K562 (cell line): ENCODE measurements around the gene PGBD1. TPM values are rescaled to one million over a fixed set of nuclear protein-coding genes. Genes with fewer than 3 reads are reported as not detected.

Experiments used
- GATAD2B ChIP-seq: fragments of 450-650 bp; IDR thresholded peaks from 2 replicates; pipeline ENCODE4 v1.6.1; 2017; ENCODE audit warnings: mild to moderate bottlenecking, borderline replicate concordance
- JUNB ChIP-seq: fragments of 450-650 bp; formaldehyde crosslinking; conservative IDR thresholded peaks from 2 replicates; pipeline ENCODE4 v1.4.0; 2020; ENCODE audit warnings: mild to moderate bottlenecking
- KDM4B ChIP-seq, 2 experiments: fragments of 450-650 bp in 1 of 2; sonication (generic) in 1 of 2; IDR thresholded peaks; 2 replicates each; pipeline ENCODE4 v1.6.1; 2016 to 2017; ENCODE audit warnings: borderline replicate concordance in 2 of 2, antibody characterized with exemption in 1 of 2, low read depth in 1 of 2, mild to moderate bottlenecking in 1 of 2
- MAFG ChIP-seq: fragments of 450-650 bp; conservative IDR thresholded peaks from 2 replicates; pipeline ENCODE4 v1.6.1; 2016; ENCODE audit warnings: missing genetic modification characterization, missing compliant biosample characterization
- MYBL2 ChIP-seq, 2 experiments: fragments of 450-650 bp in 1 of 2; sonication (generic) in 1 of 2; formaldehyde crosslinking in 1 of 2; IDR thresholded peaks; 2 replicates each; pipeline versions ENCODE4 v1.6.1 to v1.8.1; 2017 to 2022; ENCODE audit warnings: borderline replicate concordance in 1 of 2, inconsistent platforms in 1 of 2, low read depth in 1 of 2, mild to moderate bottlenecking in 1 of 2, missing genetic modification reagents in 1 of 2, moderate library complexity in 1 of 2
- MYC ChIP-seq, 2 experiments: fragments of 250-450 bp in 1 of 2; sonication (Bioruptor Pico) in 1 of 2; IDR thresholded peaks; 2 replicates each; pipeline versions ENCODE4 v1.5.1 to v1.6.1; 2012 to 2021; ENCODE audit warnings: low read depth in 2 of 2, borderline replicate concordance in 1 of 2, improper control_type of control experiment in 1 of 2, low read length in 1 of 2, mild to moderate bottlenecking in 1 of 2, moderate library complexity in 1 of 2
- NCOA1 ChIP-seq: fragments of 450-650 bp; IDR thresholded peaks from 2 replicates; pipeline ENCODE4 v1.6.1; 2016; ENCODE audit warnings: low read depth
- RFX1 ChIP-seq: fragments of 450-650 bp; IDR thresholded peaks from 2 replicates; pipeline ENCODE4 v1.6.1; 2016; ENCODE audit warnings: mild to moderate bottlenecking, moderate library complexity
- SNIP1 ChIP-seq: fragments of 450-650 bp; IDR thresholded peaks from 2 replicates; pipeline ENCODE4 v1.7.1; 2017; ENCODE audit warnings: low read depth, mild to moderate bottlenecking
- ZNF121 ChIP-seq: sonication (generic); formaldehyde crosslinking; conservative IDR thresholded peaks from 2 replicates; pipeline ENCODE4 v1.8.0; 2022; ENCODE audit warnings: missing genetic modification reagents
- ZNF140 ChIP-seq: fragments of 250-450 bp; sonication (Bioruptor Pico); IDR thresholded peaks from 2 replicates; pipeline ENCODE4 v1.8.0; 2021; ENCODE audit warnings: moderate library complexity, mild to moderate bottlenecking, inconsistent platforms
- polyA plus RNA-seq, 8 experiments: library from polyadenylated mRNA; depleted of rRNA in 4 of 8; stranded (reverse) in 5 of 8; unstranded in 3 of 8; fragments of >200 nt; fragmentation: Nextera tagmentation in 2 of 8; fragmentation: Illumina TruSeq in 1 of 8; extraction: Ambion mirVana in 2 of 8; extraction: Trizol in 1 of 8; gene quantifications; 2 replicates each; pipeline versions ENCODE4 v1.2.1 to v1.2.3, GENCODE V29; 2011 to 2014; ENCODE audit warnings: inconsistent platforms in 1 of 8, missing spikeins in 1 of 8
- total RNA-seq, 7 experiments: library from RNA; depleted of rRNA in 6 of 7; stranded (reverse); fragments of >200 nt in 6 of 7; fragmentation: Illumina TruSeq in 2 of 7; extraction: Trizol in 2 of 7; gene quantifications; 2 replicates each; pipeline versions ENCODE4 v1.2.1 to v1.2.3, GENCODE V29; 2011 to 2021; ENCODE audit warnings: low replicate concordance in 1 of 7
- TF ChIP-seq, protein P1 (sequence below): fragments of 450-650 bp; IDR thresholded peaks from 2 replicates; pipeline ENCODE4 v1.6.1; 2018; ENCODE audit not compliant: partially characterized antibody
- TF ChIP-seq, protein P2 (sequence below), 2 experiments: fragments of 450-650 bp in 1 of 2; sonication (generic) in 1 of 2; formaldehyde crosslinking in 1 of 2; IDR thresholded peaks; 2 replicates each; pipeline versions ENCODE4 v1.7.1 to v1.9.0; 2016 to 2022; ENCODE audit warnings: inconsistent platforms in 1 of 2, mild to moderate bottlenecking in 1 of 2, missing genetic modification reagents in 1 of 2

The PGBD1 gene
- total and polyA plus RNA-seq, 9 of the 15 experiments (the other 6 are each of a cell fraction or from before 2014, with no cell fraction given) = 3.3 to 9.0 (median 7.3) TPM

GRCh38 chr6:28266563-28266961 is 14.8 kb upstream of the PGBD1 start (continued):
- TF ChIP-seq, protein P1, sequence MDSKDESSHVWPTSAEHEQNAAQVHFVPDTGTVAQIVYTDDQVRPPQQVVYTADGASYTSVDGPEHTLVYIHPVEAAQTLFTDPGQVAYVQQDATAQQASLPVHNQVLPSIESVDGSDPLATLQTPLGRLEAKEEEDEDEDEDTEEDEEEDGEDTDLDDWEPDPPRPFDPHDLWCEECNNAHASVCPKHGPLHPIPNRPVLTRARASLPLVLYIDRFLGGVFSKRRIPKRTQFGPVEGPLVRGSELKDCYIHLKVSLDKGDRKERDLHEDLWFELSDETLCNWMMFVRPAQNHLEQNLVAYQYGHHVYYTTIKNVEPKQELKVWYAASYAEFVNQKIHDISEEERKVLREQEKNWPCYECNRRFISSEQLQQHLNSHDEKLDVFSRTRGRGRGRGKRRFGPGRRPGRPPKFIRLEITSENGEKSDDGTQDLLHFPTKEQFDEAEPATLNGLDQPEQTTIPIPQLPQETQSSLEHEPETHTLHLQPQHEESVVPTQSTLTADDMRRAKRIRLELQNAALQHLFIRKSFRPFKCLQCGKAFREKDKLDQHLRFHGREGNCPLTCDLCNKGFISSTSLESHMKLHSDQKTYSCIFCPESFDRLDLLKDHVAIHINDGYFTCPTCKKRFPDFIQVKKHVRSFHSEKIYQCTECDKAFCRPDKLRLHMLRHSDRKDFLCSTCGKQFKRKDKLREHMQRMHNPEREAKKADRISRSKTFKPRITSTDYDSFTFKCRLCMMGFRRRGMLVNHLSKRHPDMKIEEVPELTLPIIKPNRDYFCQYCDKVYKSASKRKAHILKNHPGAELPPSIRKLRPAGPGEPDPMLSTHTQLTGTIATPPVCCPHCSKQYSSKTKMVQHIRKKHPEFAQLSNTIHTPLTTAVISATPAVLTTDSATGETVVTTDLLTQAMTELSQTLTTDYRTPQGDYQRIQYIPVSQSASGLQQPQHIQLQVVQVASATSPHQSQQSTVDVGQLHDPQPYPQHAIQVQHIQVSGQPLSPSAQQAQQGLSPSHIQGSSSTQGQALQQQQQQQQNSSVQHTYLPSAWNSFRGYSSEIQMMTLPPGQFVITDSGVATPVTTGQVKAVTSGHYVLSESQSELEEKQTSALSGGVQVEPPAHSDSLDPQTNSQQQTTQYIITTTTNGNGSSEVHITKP = no peak
- TF ChIP-seq SNIP1 = no peak
- TF ChIP-seq ZNF140 (CRISPR knock-in tag) = no peak
- 0 out of 2 replicates have a peak, but pooled peaks have one; percentile 63 for TF ChIP-seq GATAD2B
- no peak for TF ChIP-seq ZNF121 (CRISPR knock-in tag)
- 0 out of 2 replicates have a peak, but pooled peaks have one; percentile 10 for TF ChIP-seq RFX1
- TF ChIP-seq, protein P2, sequence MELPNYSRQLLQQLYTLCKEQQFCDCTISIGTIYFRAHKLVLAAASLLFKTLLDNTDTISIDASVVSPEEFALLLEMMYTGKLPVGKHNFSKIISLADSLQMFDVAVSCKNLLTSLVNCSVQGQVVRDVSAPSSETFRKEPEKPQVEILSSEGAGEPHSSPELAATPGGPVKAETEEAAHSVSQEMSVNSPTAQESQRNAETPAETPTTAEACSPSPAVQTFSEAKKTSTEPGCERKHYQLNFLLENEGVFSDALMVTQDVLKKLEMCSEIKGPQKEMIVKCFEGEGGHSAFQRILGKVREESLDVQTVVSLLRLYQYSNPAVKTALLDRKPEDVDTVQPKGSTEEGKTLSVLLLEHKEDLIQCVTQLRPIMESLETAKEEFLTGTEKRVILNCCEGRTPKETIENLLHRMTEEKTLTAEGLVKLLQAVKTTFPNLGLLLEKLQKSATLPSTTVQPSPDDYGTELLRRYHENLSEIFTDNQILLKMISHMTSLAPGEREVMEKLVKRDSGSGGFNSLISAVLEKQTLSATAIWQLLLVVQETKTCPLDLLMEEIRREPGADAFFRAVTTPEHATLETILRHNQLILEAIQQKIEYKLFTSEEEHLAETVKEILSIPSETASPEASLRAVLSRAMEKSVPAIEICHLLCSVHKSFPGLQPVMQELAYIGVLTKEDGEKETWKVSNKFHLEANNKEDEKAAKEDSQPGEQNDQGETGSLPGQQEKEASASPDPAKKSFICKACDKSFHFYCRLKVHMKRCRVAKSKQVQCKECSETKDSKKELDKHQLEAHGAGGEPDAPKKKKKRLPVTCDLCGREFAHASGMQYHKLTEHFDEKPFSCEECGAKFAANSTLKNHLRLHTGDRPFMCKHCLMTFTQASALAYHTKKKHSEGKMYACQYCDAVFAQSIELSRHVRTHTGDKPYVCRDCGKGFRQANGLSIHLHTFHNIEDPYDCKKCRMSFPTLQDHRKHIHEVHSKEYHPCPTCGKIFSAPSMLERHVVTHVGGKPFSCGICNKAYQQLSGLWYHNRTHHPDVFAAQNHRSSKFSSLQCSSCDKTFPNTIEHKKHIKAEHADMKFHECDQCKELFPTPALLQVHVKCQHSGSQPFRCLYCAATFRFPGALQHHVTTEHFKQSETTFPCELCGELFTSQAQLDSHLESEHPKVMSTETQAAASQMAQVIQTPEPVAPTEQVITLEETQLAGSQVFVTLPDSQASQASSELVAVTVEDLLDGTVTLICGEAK (IDR thresholded peaks at IDR 0.05) = no peak
- TF ChIP-seq, protein P2 (CRISPR knock-in tag; IDR thresholded peaks at IDR 0.05) = no peak
- no peak for TF ChIP-seq MYBL2 (IDR thresholded peaks at IDR 0.05; ENCODE audit: low read depth)
- no peak for TF ChIP-seq MYBL2 (CRISPR knock-in tag; IDR thresholded peaks at IDR 0.05; ENCODE audit: borderline replicate concordance)
- TF ChIP-seq MAFG (tag) = no peak
- no peak for TF ChIP-seq JUNB (CRISPR knock-in tag)
- peak in 1 of 2 experiments; percentile 96; a peak in 1 of 4 replicates for TF ChIP-seq KDM4B (IDR thresholded peaks at IDR 0.05; ENCODE audit: borderline replicate concordance in 2 of 2, low read depth in 1 of 2)
- no peak for TF ChIP-seq NCOA1
- TF ChIP-seq MYC (IDR thresholded peaks at IDR 0.05; ENCODE audit: low read depth, low read length) = no peak
- TF ChIP-seq MYC (CRISPR knock-in tag; IDR thresholded peaks at IDR 0.05; ENCODE audit: borderline replicate concordance, low read depth) = no peak
